Cortex of kidney (tissue), 1 donor: ENCODE data around the gene HMSD.

Experiments
- DNase-seq: peaks from one replicate; lab custom pipeline; 2025; lab: John Stamatoyannopoulos, UW

The HMSD gene

DNA sequence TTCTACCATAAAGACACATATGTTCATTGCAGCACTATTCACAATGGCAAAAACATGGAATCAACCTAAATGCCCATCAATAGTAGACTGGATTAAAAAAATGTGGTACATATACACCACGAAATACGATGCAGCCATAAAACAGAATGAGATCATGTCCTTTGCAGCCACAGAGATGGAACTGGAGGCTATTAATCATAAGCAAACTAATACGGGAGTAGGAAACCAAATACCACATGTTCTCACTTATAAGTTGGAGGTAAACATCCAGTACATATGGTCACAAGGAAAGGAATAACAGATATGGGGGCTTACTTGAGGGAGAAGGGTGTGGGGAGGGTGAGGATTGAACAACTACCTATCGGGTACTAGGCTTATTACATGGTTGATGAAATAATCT, 7.7 kb downstream of the HMSD start:
- DNase-seq = no peak

DNA sequence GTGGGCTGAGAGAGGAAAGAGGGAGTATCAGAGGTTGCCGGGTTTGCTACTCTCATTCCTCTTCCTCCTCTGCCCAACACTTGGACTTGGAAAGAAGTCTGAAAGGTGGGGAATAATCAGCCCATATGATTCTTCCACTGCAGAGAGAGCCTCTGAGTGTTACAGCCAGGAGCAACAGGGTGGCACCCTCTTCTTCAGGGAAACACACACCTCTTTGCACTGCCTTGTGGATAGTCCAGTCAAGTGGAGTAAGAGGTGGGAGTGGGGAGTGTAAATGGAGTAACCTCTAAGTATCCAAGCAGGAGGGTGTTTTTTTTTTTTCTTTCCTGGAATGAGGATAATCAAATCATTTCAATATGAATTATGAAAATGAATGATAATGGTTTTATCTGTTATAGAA, 11.8 kb downstream of the HMSD start:
- no peak for DNase-seq

DNA sequence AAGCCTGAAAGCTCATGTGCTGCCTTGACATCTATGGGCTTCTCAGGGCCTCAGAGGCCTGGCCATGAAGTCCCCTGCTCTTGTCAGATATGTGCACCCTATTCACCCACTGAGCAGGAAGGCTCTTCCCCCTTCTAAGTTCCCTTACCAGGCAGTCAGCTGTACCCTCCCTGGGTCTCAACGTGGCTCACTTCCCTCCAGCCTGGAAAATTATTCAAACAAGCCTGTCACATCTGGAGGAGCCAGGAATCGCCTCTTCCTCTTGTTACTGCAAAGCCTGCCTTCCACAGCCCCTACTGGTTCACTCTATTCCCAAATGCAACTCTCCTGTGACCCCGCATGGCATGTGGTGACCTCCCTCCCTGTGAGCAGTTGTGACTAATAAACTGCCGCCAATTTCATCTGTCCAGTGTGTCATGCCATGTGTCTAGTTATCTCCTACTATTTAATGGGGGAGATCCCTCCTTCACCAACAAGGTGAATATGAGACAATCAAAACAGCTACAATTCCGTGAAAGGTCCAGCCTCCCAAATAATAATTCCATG, 12.4 kb downstream of the HMSD start:
- DNase-seq = no peak

GRCh38 chr18:63962137-63962536, 13.0 kb downstream of the HMSD start:
- DNase-seq = no peak

DNA sequence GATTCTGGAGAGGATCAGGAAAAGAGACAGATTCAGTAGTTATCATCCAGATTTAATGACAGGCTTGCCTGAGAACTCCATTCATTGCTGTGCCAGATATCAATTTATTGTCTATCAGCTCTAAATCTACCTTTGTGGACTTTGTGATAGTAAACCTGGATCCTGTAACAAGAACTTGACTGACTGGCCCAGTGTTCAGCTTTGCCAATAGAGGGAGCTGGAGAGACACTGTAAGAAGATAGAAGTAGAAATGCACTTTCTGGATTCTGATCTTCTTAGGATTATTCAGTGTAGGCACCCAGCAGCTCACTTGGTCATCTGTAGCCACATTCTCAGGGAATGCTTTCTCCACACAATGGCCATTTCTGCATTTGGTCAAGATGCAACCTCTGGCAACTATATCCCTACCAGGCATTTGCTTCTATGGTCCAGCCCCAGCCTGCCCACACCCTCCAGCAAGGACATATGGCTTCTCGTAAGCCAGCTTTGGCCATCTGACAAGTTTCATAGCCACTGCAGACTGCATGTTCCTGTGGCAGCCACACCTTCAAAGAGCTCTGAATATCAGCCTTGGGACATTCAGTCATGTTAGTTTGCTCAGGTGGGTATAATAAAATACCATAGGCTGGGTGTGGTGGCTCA, 14.6 kb downstream of the HMSD start:
- no peak for DNase-seq

- DNase-seq = no peak
Observed at GRCh38 chr18:63964908-63965307, 15.8 kb downstream of the HMSD start.

GRCh38 chr18:63965716-63966330, 16.7 kb downstream of the HMSD start:
- no peak for DNase-seq

- DNase-seq = no peak
Observed at GRCh38 chr18:63969942-63970808, 21.1 kb downstream of the HMSD start, which contains the start of gene SERPINB8. SERPINB8 (plus strand) TSS chr18:63970081; CDS start chr18:63978309, 8,228 bp downstream.

GRCh38 chr18:63970809-63971205, 21.7 kb downstream of the HMSD start:
- no peak for DNase-seq

DNA sequence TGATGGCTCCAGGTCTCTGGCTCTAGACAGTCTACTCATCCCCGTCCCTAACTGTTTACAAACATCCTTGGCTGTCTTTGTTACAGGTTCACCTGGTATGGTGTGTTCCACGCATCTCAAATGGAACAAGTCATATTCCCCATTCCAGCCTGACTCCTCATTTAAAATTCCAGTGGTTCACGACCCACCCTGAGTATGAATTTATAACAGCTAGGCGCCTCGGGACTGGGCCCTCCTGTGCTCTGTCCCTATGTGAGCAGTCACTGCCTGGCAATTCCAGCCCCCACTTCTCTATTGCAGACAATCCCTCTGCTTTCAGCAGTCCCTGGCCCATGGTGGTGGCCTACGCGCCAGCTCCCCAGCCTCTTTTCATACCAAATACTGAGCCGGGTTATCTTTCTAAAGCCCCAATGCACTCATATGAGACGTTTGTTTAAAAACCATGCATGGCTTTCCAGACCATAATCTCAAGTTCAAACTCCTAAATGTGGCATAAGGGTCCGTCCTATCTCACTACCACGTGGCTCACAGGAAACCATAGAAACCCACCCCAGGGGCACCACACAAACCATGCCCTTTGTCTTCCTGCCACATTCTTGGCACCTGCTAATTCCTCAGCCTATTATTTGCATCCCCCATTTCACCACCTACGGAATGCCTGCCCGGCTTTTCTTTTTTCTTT, 22.4 kb downstream of the HMSD start:
- DNase-seq = no peak

DNA sequence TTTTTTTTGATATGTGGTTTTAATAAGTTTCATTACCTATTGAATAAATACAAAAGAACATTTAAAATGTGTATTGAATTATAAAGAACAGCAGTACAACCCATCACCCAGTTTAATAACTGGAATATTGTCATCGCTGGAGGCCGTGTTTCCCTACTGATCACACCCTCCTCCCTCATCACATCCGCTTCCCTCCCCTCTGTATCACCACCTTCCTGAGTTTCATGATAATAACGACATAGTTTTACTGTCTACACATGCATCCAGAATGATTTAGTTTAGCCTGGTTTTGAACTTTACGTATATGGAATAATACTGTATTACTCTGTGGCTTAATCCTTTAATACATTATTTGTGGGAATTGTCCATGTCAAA, 22.9 kb downstream of the HMSD start:
- no peak for DNase-seq

- DNase-seq = no peak
Observed at GRCh38 chr18:63974991-63975390, 25.9 kb downstream of the HMSD start.

- no peak for DNase-seq
Observed at GRCh38 chr18:63975628-63976027, 26.5 kb downstream of the HMSD start.

DNA sequence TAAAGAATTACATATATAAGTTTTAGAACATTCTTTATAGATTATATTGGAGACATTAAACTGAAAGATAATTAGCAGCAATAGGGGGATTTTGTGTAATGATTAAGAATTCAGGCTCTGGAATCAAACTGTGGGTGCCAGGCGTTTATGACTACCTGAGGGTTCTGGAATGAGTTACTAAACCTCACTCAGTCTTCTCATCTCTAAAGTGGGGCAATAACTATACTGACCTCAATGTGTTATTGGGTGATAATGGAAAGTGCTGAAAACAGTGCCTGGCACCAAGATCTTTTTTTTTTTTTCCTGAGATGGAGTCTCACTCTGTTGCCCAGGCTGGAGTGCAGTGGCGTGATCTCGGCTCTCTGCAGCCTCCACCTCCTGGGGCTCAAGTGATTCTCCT, 27.9 kb downstream of the HMSD start:
- no peak for DNase-seq

DNA sequence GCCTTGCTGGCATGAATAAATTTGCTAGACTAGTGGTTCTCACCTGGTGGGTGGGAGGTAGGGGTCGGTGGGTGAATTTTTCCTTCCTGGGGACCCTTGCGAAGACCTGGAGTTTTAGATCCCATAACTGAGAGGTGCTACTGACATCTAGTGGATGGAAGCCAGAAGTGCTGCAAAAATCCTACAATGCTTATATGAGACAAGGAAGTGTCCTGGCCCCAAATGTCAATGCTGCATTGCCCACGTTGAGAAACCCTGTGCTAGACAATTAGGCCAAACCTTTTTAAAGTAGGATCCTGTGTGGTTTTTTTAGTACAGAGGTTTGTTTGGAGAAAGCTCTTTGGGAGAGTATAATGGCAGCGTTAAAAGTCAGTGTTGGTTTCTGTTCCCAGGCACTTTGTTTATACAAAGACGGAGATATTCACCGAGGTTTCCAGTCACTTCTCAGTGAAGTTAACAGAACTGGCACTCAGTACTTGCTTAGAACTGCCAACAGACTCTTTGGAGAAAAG, 30.4 kb downstream of the HMSD start:
- no peak for DNase-seq

- DNase-seq = no peak
Observed at GRCh38 chr18:63980027-63980426, 30.9 kb downstream of the HMSD start.

DNA sequence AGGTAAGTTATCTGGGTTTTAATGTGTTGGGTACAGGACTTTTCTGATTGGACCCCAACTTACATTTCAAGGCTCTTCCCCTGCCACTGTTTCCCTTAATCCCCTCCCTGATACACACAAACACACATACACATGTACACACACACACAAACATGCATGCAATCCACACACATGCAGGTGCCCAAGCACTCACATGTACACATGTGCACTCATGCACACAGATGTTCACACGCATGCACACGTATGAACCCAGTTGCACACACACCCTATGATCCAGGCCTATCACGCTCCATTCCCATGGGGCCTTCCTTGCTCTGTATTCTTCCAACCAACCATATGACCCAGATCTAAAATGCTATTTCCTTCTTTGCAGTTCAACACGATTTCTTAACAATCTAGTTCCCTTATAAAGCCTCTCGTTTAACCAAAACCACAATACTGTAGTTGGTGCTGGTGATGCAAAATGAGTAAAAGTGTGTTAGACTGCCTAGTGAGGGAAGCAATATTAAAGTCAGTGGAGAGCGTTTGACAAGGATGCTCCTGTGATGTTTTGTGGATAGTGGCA, 31.9 kb downstream of the HMSD start:
- no peak for DNase-seq

GRCh38 chr18:63981719-63982118, 32.6 kb downstream of the HMSD start:
- DNase-seq = no peak

DNA sequence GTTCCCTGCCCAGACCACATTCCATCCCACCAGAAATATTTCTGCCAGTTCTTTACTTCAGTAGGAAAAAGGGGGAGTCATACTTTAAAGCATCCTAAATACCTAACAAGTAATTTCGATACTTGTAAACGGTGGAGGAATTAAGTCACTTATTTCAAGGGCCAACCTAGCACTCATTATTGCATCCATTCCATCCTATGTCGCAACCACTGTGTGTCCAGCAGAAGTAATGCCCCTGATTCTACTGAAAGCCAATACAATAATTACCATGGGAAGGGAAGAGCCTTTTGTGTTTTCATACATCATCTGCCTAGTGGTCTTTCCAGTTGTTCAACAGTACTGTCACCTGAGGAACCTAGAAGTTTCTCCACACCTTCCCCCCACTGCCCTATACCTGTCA, 33.3 kb downstream of the HMSD start:
- no peak for DNase-seq

DNA sequence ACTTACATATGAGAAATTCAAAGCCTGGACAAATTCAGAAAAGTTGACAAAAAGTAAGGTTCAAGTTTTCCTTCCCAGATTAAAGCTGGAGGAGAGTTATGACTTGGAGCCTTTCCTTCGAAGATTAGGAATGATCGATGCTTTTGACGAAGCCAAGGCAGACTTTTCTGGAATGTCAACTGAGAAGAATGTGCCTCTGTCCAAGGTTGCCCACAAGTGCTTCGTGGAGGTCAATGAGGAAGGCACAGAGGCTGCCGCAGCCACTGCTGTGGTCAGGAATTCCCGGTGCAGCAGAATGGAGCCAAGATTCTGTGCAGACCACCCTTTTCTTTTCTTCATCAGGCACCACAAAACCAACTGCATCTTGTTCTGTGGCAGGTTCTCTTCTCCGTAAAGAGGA, 37.8 kb downstream of the HMSD start:
- DNase-seq = no peak

GRCh38 chr18:63987743-63988142, 38.6 kb downstream of the HMSD start:
- DNase-seq = no peak

DNA sequence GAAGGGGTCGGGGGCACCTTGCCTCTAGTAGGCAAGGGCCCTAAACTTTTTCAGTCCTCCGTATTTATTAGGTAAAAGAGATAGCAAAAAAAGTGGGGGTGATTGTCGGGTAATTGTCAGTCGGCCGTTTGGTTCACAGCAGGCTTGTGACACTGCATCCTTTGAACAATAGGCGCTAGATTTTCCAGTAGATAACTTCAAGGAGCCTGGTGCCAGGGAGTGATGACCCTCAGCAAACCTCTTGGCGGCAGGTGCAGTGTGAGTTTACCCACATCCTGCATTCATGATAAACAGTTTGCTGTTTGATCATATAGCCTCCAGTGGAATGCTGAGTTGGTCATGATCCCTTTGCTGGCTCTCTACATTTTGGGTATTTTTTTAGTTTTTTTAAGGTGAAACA, 43.6 kb downstream of the HMSD start:
- DNase-seq = no peak
